ENCODE results near the gene CENPO.

CENPO gene

DNA sequence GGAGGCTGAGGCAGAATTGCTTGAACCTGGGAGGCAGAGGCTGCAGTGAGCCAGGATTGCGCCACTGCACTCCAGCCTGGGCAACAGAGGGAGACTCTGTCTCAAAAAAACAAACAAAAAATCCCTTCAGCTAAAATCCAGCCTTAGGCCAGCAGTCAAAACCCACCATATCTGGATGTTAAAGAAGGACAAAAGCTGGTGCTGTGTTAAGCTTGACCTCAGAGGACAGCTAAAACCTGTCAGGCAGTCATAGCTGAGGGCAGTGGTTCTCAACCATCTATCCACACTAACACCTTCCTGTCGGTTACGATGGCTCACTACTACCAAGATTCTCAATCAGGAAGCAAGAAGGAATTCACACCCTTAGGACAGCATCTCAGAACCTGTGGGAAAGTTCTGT is 9.6 kb upstream of the CENPO start:
- TF ChIP-seq, protein P1, sequence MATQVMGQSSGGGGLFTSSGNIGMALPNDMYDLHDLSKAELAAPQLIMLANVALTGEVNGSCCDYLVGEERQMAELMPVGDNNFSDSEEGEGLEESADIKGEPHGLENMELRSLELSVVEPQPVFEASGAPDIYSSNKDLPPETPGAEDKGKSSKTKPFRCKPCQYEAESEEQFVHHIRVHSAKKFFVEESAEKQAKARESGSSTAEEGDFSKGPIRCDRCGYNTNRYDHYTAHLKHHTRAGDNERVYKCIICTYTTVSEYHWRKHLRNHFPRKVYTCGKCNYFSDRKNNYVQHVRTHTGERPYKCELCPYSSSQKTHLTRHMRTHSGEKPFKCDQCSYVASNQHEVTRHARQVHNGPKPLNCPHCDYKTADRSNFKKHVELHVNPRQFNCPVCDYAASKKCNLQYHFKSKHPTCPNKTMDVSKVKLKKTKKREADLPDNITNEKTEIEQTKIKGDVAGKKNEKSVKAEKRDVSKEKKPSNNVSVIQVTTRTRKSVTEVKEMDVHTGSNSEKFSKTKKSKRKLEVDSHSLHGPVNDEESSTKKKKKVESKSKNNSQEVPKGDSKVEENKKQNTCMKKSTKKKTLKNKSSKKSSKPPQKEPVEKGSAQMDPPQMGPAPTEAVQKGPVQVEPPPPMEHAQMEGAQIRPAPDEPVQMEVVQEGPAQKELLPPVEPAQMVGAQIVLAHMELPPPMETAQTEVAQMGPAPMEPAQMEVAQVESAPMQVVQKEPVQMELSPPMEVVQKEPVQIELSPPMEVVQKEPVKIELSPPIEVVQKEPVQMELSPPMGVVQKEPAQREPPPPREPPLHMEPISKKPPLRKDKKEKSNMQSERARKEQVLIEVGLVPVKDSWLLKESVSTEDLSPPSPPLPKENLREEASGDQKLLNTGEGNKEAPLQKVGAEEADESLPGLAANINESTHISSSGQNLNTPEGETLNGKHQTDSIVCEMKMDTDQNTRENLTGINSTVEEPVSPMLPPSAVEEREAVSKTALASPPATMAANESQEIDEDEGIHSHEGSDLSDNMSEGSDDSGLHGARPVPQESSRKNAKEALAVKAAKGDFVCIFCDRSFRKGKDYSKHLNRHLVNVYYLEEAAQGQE (IDR thresholded peaks at IDR 0.05; ENCODE audit: insufficient read depth in 1 of 2, low read depth in 2 of 2, low read length in 2 of 2) = no peak
- no peak for TF ChIP-seq SIN3A (IDR thresholded peaks at IDR 0.05; ENCODE audit: borderline replicate concordance, insufficient read depth, low read length)
- no peak for TF ChIP-seq TAF1 (IDR thresholded peaks at IDR 0.05; ENCODE audit: borderline replicate concordance, insufficient read depth, low read length)
- TF ChIP-seq POLR2AphosphoS5 (IDR thresholded peaks at IDR 0.05; ENCODE audit: low read depth, low read length) = no peak
- no peak for TF ChIP-seq FOXP2 (optimal IDR thresholded peaks at IDR 0.05; ENCODE audit: borderline replicate concordance, extremely low read depth, extremely low read length, insufficient read depth)

- no peak for TF ChIP-seq POLR2AphosphoS5 (IDR thresholded peaks at IDR 0.05; ENCODE audit: low read depth, low read length)
These were observed 7.4 kb upstream of the CENPO start for GRCh38 chr2:24785671-24786321.

DNA sequence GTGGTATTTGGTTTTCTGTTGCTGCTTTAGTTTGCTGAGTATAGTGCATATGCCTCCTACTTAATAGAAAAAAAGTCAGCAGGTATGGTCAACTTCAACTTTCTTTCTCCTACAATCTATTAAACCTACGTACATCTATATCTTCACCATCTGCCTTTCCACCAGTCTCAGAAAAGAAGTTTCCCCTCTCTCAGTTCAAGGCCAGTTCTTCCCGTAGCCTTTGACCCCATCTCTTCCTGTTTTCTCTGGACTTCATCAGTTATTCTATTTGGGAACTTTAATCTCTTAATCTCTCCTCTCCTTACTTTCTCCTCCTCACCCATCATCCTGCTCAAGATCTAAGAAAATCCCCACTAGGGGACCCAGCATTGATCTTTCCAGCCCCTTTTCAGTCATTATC is 5.7 kb upstream of the CENPO start:
- no peak for TF ChIP-seq TAF1 (IDR thresholded peaks at IDR 0.05; ENCODE audit: borderline replicate concordance, insufficient read depth, low read length)
- TF ChIP-seq SIN3A (IDR thresholded peaks at IDR 0.05; ENCODE audit: borderline replicate concordance, insufficient read depth, low read length) = no peak
- no peak for TF ChIP-seq POLR2AphosphoS5 (IDR thresholded peaks at IDR 0.05; ENCODE audit: low read depth, low read length)
- TF ChIP-seq, protein P1 (IDR thresholded peaks at IDR 0.05; ENCODE audit: insufficient read depth in 1 of 2, low read depth in 2 of 2, low read length in 2 of 2) = no peak
- no peak for TF ChIP-seq FOXP2 (optimal IDR thresholded peaks at IDR 0.05; ENCODE audit: borderline replicate concordance, extremely low read depth, extremely low read length, insufficient read depth)

GRCh38 chr2:24788816-24789215 is 4.4 kb upstream of the CENPO start:
- TF ChIP-seq FOXP2 (optimal IDR thresholded peaks at IDR 0.05; ENCODE audit: borderline replicate concordance, extremely low read depth, extremely low read length, insufficient read depth) (no peak), POLR2AphosphoS5 (IDR thresholded peaks at IDR 0.05; ENCODE audit: low read depth, low read length) (no peak), SIN3A (IDR thresholded peaks at IDR 0.05; ENCODE audit: borderline replicate concordance, insufficient read depth, low read length) (no peak), TAF1 (IDR thresholded peaks at IDR 0.05; ENCODE audit: borderline replicate concordance, insufficient read depth, low read length) (no peak)
- TF ChIP-seq, protein P1 (IDR thresholded peaks at IDR 0.05; ENCODE audit: insufficient read depth in 1 of 2, low read depth in 2 of 2, low read length in 2 of 2) = no peak

GRCh38 chr2:24791452-24791851 is 1.8 kb upstream of the CENPO start:
- no peak for TF ChIP-seq POLR2AphosphoS5 (IDR thresholded peaks at IDR 0.05; ENCODE audit: low read depth, low read length)

DNA sequence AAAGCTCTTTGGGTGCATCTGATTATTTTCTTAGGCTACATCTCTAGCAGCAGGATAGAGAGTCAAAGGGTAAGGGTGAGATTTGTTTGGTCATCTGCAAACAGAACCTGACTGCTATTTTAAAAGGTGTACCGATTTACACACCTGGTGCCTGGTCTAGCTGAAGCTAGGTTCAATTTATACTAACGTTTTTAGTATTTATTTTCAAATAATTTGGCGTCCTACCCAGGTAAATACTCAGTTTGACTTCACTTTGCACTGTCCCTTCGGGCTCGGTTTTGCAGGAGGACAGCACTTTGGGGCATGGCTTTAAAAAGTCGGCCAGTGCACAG is 717 bp upstream of the CENPO start:
- TF ChIP-seq TAF1 (IDR thresholded peaks at IDR 0.05; ENCODE audit: borderline replicate concordance, insufficient read depth, low read length) = no peak
- TF ChIP-seq SIN3A (IDR thresholded peaks at IDR 0.05; ENCODE audit: borderline replicate concordance, insufficient read depth, low read length) = no peak
- TF ChIP-seq FOXP2 (optimal IDR thresholded peaks at IDR 0.05; ENCODE audit: borderline replicate concordance, extremely low read depth, extremely low read length, insufficient read depth) = no peak
- TF ChIP-seq, protein P1 (IDR thresholded peaks at IDR 0.05; ENCODE audit: insufficient read depth in 1 of 2, low read depth in 2 of 2, low read length in 2 of 2) = no peak
- TF ChIP-seq POLR2AphosphoS5 (IDR thresholded peaks at IDR 0.05; ENCODE audit: low read depth, low read length) = no peak
